Breast epithelium (tissue), 3 donors: ENCODE measurements around the gene SPCS2.

Experiments
- POLR2AphosphoS5 ChIP-seq, 3 donors: sonication (generic); formaldehyde crosslinking; IDR thresholded peaks; one replicate each; pipeline ENCODE4 v1.6.1; 2017; ENCODE audit warnings: antibody characterized with exemption in 3 of 3
- TF ChIP-seq, protein P1 (sequence below), 3 donors: fragments of 450-650 bp; IDR thresholded peaks; one replicate each; pipeline ENCODE4 v1.5.1; 2016 to 2017; ENCODE audit warnings: antibody characterized with exemption in 3 of 3, mild to moderate bottlenecking in 3 of 3, moderate library complexity in 3 of 3

DNA sequence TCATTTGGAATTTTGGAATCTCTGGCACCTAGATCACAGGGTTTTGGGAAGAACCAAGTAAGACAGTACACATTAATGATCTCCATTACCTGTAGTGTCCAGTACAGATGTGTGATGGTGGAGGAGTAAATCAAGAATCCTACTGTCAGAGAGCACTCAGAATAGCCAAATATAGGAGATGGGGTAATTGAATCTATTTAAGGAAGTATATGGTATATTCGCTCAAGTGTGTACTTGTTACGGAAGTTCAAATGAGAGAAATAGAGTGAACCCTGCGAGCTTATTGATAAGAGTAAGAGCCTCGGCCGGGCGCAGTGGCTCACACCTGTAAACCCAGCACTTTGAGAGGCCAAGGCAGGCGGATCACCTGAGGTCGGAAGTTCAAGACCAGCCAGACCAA is 2.2 kb downstream of the SPCS2 start:
- TF ChIP-seq, protein P1, sequence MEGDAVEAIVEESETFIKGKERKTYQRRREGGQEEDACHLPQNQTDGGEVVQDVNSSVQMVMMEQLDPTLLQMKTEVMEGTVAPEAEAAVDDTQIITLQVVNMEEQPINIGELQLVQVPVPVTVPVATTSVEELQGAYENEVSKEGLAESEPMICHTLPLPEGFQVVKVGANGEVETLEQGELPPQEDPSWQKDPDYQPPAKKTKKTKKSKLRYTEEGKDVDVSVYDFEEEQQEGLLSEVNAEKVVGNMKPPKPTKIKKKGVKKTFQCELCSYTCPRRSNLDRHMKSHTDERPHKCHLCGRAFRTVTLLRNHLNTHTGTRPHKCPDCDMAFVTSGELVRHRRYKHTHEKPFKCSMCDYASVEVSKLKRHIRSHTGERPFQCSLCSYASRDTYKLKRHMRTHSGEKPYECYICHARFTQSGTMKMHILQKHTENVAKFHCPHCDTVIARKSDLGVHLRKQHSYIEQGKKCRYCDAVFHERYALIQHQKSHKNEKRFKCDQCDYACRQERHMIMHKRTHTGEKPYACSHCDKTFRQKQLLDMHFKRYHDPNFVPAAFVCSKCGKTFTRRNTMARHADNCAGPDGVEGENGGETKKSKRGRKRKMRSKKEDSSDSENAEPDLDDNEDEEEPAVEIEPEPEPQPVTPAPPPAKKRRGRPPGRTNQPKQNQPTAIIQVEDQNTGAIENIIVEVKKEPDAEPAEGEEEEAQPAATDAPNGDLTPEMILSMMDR (IDR thresholded peaks at IDR 0.05) = no peak
- TF ChIP-seq POLR2AphosphoS5 (IDR thresholded peaks at IDR 0.05) = no peak
